ENCODE data around the gene GALNT9. TPM values are rescaled to one million over a fixed set of nuclear protein-coding genes. Genes with fewer than 3 reads are reported as not detected.

The GALNT9 gene
- total RNA-seq, 1 experiment from 2014 or later = 0.44 TPM

DNA sequence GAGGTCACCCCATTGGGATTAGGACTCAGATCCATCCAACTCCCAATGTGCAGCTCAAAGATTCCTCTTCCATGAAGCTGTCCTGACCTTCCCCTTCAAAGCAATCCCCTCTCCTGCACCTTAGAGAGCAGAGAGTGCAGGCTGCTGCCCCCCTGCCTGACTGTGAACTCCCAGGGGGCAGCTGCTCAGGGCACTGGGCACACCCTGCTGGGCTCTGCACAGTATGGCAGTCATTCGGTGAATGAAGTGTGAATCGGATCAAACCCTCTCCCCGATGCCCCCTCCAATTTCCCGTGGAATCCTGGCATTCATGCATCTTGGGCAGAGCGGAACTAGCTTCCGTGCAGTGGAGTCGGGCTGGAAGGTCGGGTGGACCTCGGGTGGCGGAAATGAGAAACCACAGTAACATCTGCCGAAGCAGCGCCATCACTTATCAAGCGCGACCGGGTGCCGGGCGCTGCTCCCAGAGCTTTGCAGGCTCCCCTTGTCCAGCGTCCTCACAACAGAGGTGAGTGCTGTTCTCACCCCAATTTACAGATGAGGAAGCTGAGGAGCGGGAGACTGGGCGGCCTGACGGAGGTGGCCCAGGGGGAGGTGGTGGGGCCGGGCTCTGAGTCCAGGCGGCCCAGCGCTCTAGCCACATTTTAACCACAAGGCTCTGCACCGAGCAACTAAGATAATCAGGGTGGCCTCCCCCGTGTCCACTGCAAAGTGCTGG, 14.7 kb downstream of the GALNT9 start:
- Histone ChIP-seq H3K4me2 (ENCODE audit: low read length) (no peak overlapping the region), H3K4me3 (ENCODE audit: low read length) (no peak overlapping the region), H2AFZ (ENCODE audit: low read length) (no peak overlapping the region), H3K4me1 (ENCODE audit: insufficient read depth, low read length) (no peaks in the 10 kb centered on the region), H4K20me1 (ENCODE audit: low read length) (no peaks in the 10 kb centered on the region), H3K27me3 (ENCODE audit: low read length) (peaks cover 55% of the 10 kb centered on the region), H3K27ac (ENCODE audit: low read length) (no peak overlapping the region), H3K79me2 (ENCODE audit: low read length) (no peaks in the 10 kb centered on the region), H3F3A (ENCODE audit: low read length, unreplicated experiment) (no peaks in the 10 kb centered on the region), H3K9me2 (replicated peaks; ENCODE audit: low read length) (no peaks in the 10 kb centered on the region), H3K9ac (ENCODE audit: low read length) (no peak overlapping the region), H3K36me3 (ENCODE audit: low read depth, low read length) (no peaks in the 10 kb centered on the region), H3K9me3 (ENCODE audit: low read length) (peaks cover 10% of the 10 kb centered on the region; the same call in 1 of the 2 replicates)
- TF ChIP-seq EZH2phosphoT487 (IDR thresholded peaks at IDR 0.05; ENCODE audit: borderline replicate concordance, low read length) = no peak
- TF ChIP-seq, protein P1, sequence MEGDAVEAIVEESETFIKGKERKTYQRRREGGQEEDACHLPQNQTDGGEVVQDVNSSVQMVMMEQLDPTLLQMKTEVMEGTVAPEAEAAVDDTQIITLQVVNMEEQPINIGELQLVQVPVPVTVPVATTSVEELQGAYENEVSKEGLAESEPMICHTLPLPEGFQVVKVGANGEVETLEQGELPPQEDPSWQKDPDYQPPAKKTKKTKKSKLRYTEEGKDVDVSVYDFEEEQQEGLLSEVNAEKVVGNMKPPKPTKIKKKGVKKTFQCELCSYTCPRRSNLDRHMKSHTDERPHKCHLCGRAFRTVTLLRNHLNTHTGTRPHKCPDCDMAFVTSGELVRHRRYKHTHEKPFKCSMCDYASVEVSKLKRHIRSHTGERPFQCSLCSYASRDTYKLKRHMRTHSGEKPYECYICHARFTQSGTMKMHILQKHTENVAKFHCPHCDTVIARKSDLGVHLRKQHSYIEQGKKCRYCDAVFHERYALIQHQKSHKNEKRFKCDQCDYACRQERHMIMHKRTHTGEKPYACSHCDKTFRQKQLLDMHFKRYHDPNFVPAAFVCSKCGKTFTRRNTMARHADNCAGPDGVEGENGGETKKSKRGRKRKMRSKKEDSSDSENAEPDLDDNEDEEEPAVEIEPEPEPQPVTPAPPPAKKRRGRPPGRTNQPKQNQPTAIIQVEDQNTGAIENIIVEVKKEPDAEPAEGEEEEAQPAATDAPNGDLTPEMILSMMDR (conservative IDR thresholded peaks at IDR 0.05; ENCODE audit: low read depth, low read length) = no peak
- TF ChIP-seq EZH2 (IDR thresholded peaks at IDR 0.05; ENCODE audit: low read length, unreplicated experiment) = no peak
- ChIA-PET POLR2A (ENCODE audit: unreplicated experiment) (no interaction called here), CTCF (no interaction called here)
- DNase-seq (no peak), ATAC-seq (no peak)
- intact Hi-C loops (cut with micrococcal nuclease) = no loop called here
- no TSS peak for BruUV-seq (replicated peaks)

DNA sequence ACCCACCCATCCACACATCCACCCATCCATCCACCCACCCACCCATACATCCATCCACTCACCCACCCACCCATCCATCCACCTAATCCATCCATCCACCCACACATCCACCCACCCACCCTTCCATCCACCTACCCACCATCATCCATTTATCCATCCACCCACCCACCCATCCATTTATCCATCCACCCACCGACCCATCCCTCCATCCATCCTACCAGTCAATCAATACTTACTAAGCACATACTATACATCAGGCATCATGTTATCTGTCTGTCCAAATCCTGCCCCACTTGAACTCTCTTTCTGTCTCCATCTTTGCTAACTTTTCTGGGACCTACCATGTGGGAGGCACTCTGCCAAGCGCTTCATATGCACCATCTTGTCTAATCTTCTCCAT, 15.4 kb downstream of the GALNT9 start:
- no peak overlapping the region for H3K4me3 ChIP-seq (ENCODE audit: low read length)
- no peaks in the 10 kb centered on the region for H3K4me1 ChIP-seq (ENCODE audit: insufficient read depth, low read length)
- intact Hi-C loops (cut with micrococcal nuclease) = no loop called here
- no peaks in the 10 kb centered on the region for H3K9me2 ChIP-seq (replicated peaks; ENCODE audit: low read length)
- H3F3A ChIP-seq (ENCODE audit: low read length, unreplicated experiment) = no peaks in the 10 kb centered on the region
- H4K20me1 ChIP-seq (ENCODE audit: low read length) = no peaks in the 10 kb centered on the region
- no peak overlapping the region for H3K27ac ChIP-seq (ENCODE audit: low read length)
- ATAC-seq (no peak), DNase-seq (no peak)
- H2AFZ ChIP-seq (ENCODE audit: low read length) = no peak overlapping the region
- no peaks in the 10 kb centered on the region for H3K36me3 ChIP-seq (ENCODE audit: low read depth, low read length)
- ChIA-PET POLR2A (ENCODE audit: unreplicated experiment) (no interaction called here), CTCF (no interaction called here)
- peaks cover 56% of the 10 kb centered on the region for H3K27me3 ChIP-seq (ENCODE audit: low read length)
- H3K9ac ChIP-seq (ENCODE audit: low read length) = no peak overlapping the region
- H3K4me2 ChIP-seq (ENCODE audit: low read length) = no peak overlapping the region
- TF ChIP-seq, protein P1 (conservative IDR thresholded peaks at IDR 0.05; ENCODE audit: low read depth, low read length) = no peak
- no peak for TF ChIP-seq EZH2 (IDR thresholded peaks at IDR 0.05; ENCODE audit: low read length, unreplicated experiment)
- TF ChIP-seq EZH2phosphoT487 (IDR thresholded peaks at IDR 0.05; ENCODE audit: borderline replicate concordance, low read length) = no peak
- no TSS peak for BruUV-seq (replicated peaks)
- H3K79me2 ChIP-seq (ENCODE audit: low read length) = no peaks in the 10 kb centered on the region
- H3K9me3 ChIP-seq (ENCODE audit: low read length) = peaks cover 10% of the 10 kb centered on the region; the same call in 1 of the 2 replicates

DNA sequence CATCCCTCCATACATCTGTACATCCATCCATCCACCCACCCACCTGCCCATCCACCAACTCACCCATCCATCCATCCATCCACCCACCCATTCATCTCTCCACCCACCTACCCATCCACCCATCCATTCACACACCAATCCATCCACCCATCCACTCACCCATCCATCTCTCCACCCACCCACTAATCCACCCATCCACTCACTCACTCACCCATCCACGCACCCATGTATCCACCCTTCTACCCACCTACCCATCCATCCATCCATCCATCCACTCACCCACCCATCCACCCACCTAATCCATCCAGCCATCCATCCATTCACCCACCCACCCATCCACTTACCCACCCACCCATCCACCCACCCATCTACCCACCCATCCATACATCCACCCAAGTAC, 16.2 kb downstream of the GALNT9 start:
- intact Hi-C loops (cut with micrococcal nuclease) = no loop called here

More for the DNA sequence above, 16.2 kb downstream of the GALNT9 start:
- no peaks in the 10 kb centered on the region for H3K36me3 ChIP-seq (ENCODE audit: low read depth, low read length)
- H3K9ac ChIP-seq (ENCODE audit: low read length) = no peak overlapping the region
- H3K27ac ChIP-seq (ENCODE audit: low read length) = no peak overlapping the region
- DNase-seq = no peak
- no peaks in the 10 kb centered on the region for H4K20me1 ChIP-seq (ENCODE audit: low read length)
- POLR2A ChIA-PET (ENCODE audit: unreplicated experiment) = no interaction called here
- no peaks in the 10 kb centered on the region for H3K4me1 ChIP-seq (ENCODE audit: insufficient read depth, low read length)
- H3K4me2 ChIP-seq (ENCODE audit: low read length) = no peak overlapping the region
- H3K9me3 ChIP-seq (ENCODE audit: low read length) = peaks cover 10% of the 10 kb centered on the region; the same call in 1 of the 2 replicates
- CTCF ChIA-PET = no interaction called here
- TF ChIP-seq EZH2 (IDR thresholded peaks at IDR 0.05; ENCODE audit: low read length, unreplicated experiment) = no peak
- TF ChIP-seq EZH2phosphoT487 (IDR thresholded peaks at IDR 0.05; ENCODE audit: borderline replicate concordance, low read length) = no peak
- BruUV-seq (replicated peaks) = no TSS peak
- H3K4me3 ChIP-seq (ENCODE audit: low read length) = no peak overlapping the region
- no peaks in the 10 kb centered on the region for H3K79me2 ChIP-seq (ENCODE audit: low read length)
- H2AFZ ChIP-seq (ENCODE audit: low read length) = no peak overlapping the region
- no peak for ATAC-seq
- no peaks in the 10 kb centered on the region for H3K9me2 ChIP-seq (replicated peaks; ENCODE audit: low read length)
- peaks cover 64% of the 10 kb centered on the region for H3K27me3 ChIP-seq (ENCODE audit: low read length)
- H3F3A ChIP-seq (ENCODE audit: low read length, unreplicated experiment) = no peaks in the 10 kb centered on the region
